ENCODE measurements around the gene PLEKHN1. TPM values are rescaled to one million over a fixed set of nuclear protein-coding genes. Genes with fewer than 3 reads are reported as not detected.

PLEKHN1 gene
- total and polyA plus RNA-seq, 8 donors, result 0.16 to 2.8 (median 0.47) TPM

DNA sequence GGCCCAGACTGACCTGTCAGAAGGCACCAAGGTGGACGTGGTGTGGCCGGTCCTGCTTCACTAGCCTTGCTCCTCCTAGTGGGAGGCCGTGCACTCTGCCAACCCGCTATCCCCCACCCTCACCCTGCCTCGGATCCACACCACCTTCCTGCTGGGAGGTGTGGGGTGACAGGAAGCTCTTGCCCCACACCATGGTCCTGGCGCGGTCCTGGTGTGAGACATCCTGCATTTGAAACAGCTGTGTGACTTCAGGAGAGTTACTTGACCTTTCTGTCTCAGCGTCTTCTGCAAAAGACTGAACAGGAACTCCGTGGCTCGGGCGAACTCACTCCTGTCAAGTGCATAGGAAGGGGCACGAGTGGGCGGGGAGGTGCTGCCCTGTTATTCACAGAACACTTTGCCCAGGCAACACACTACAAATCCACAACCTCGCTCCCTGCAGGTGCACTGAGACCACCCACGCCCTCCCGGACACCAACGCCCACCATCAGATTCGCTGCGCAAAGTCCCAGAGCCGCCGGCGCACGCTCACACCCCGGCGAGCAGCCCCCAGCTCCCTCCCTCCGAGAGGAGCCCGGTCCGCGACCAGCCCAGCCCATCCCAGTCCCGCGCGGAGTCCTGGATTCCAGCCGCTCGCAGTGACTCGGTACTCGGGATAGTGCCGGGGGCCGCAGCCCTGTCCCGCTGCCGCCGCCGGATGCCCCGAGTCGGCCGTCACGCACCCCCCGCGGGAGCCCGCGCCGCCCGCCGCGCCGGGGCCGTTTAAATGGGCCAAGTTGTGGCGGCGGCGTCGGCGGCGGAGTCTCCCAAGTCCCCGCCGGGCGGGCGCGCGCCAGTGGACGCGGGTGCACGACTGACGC, 42.9 kb upstream of the PLEKHN1 start, which contains the start of gene SAMD11:
Gene SAMD11, plus strand, starts transcription at position 793 of the 860 bp plus-strand sequence. CDS start 509 bp downstream, outside the sequence.
- H3K4me3 ChIP-seq, result peak within 1 kb of the TSS in 3 of 4 donors; percentile 30 to 45 (median 43)
- H3K4me1 ChIP-seq, result peaks cover 0 to 13% (median 10%) of the 10 kb centered on the region in 3 donors
- FAIRE-seq, result no peak
- H3K36me3 ChIP-seq, result no peaks in the 10 kb centered on the region
- peak; percentile 64 to 79 (median 76) for ATAC-seq
- H3K9me3 ChIP-seq, result no peaks in the 10 kb centered on the region
- no peak within 1 kb of the TSS for H3K27ac ChIP-seq
- DNase-seq, result peak; percentile 77 to 93 (median 83)
- whole genome bisulfite sequencing, 2 donors, result 5 to 9% methylated on average over 52 to 72 of the region's 72 CpGs
- intact Hi-C loops (cut with DNase I), result no loop called here
- TF ChIP-seq, protein P1, sequence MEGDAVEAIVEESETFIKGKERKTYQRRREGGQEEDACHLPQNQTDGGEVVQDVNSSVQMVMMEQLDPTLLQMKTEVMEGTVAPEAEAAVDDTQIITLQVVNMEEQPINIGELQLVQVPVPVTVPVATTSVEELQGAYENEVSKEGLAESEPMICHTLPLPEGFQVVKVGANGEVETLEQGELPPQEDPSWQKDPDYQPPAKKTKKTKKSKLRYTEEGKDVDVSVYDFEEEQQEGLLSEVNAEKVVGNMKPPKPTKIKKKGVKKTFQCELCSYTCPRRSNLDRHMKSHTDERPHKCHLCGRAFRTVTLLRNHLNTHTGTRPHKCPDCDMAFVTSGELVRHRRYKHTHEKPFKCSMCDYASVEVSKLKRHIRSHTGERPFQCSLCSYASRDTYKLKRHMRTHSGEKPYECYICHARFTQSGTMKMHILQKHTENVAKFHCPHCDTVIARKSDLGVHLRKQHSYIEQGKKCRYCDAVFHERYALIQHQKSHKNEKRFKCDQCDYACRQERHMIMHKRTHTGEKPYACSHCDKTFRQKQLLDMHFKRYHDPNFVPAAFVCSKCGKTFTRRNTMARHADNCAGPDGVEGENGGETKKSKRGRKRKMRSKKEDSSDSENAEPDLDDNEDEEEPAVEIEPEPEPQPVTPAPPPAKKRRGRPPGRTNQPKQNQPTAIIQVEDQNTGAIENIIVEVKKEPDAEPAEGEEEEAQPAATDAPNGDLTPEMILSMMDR (IDR thresholded peaks at IDR 0.05), result no peak
- peaks cover 0 to 14% (median 0%) of the 10 kb centered on the region in 4 donors for H3K27me3 ChIP-seq

DNA sequence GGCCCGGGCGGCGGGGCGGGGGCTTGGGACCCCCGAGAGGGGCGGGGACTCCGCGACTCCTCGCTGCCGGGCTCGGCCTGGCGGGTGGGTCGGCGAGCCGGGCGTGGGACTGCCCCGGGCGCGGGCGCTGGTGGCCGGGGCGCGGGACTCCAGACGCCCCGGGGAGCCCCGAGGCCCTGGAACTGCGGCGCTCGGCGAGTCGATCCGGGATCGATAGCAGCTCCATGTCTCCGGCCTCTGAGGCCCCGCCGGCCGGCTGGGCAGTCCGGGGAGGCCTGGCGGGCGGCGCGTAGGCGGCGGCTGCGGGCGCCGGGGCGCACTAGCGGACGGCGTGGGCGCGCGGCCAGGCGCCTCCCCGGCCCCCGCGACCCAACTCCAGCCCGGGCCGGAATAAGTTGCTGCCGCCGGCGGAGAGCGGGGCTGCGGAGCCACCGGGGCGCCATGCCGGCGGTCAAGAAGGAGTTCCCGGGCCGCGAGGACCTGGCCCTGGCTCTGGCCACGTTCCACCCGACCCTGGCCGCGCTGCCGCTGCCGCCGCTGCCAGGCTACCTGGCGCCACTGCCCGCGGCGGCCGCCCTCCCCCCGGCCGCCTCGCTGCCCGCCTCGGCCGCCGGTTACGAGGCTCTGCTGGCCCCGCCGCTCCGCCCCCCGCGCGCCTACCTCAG, 42.2 kb upstream of the PLEKHN1 start:
- TF ChIP-seq, protein P1 (IDR thresholded peaks at IDR 0.05), result no peak
- Histone ChIP-seq H3K4me1 (peaks cover 0 to 13% (median 10%) of the 10 kb centered on the region in 3 donors), H3K4me3 (peak overlapping the region in 3 of 4 donors; percentile 30 to 45 (median 43)), H3K36me3 (no peaks in the 10 kb centered on the region), H3K27ac (no peak overlapping the region), H3K27me3 (peaks cover 0 to 14% (median 0%) of the 10 kb centered on the region in 4 donors), H3K9me3 (no peaks in the 10 kb centered on the region)
- 0 to 1% methylated on average over 67 to 98 of the region's 98 CpGs for WGBS, 2 donors
- ATAC-seq (peak in 1 of 4 donors; percentile 1), DNase-seq (no peak), FAIRE-seq (no peak)
- intact Hi-C loops (cut with DNase I), result no loop called here

DNA sequence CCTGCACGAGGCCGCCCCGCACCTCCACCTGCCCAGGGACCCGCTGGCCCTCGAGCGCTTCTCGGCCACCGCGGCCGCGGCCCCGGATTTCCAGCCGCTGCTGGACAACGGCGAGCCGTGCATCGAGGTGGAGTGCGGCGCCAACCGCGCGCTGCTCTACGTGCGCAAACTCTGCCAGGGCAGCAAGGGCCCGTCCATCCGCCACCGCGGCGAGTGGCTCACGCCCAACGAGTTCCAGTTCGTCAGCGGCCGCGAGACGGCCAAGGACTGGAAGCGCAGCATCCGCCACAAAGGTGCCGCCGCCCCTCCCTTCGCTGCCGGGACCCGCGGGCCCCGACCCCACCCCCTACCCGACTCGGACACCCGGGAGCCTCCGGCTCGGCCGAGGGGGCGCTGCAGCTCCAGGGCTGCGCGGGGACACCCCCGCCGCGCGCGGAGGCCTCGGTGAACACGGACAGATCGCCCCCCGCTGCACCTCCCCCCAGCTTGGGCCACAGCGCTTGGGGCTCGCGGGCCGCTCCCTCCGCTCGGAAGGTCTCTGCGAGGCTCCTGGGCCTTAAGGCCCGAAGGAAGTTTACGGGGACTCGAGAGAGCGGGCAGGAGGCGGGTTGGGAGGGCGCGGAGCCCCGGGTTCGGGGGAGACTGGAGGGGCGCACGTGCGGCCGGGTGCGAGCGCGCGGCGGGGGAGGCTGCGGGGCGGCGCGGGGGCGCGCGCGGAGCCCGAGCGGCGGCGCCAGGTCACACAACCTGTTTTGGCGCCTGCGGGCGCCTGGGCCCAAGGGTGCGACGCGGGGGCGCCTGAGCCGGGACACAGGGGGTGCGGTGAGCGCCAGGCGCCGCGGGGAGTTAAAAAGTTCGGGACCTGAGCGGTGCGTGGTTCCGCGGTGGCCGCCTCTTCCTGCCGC, 41.4 kb upstream of the PLEKHN1 start:
- TF ChIP-seq, protein P1 (IDR thresholded peaks at IDR 0.05), result no peak
- no peak overlapping the region for H3K27ac ChIP-seq
- DNase-seq (peak in 2 of 6 donors; percentile 60 to 77), FAIRE-seq (no peak), ATAC-seq (peak in 3 of 4 donors; percentile 4 to 15 (median 6))
- no peaks in the 10 kb centered on the region for H3K9me3 ChIP-seq
- H3K36me3 ChIP-seq, result no peaks in the 10 kb centered on the region
- peaks cover 0 to 14% (median 0%) of the 10 kb centered on the region in 4 donors for H3K27me3 ChIP-seq
- peak overlapping the region in 2 of 4 donors; percentile 43 to 45 for H3K4me3 ChIP-seq
- intact Hi-C loops (cut with DNase I), result no loop called here
- peaks cover 0 to 13% (median 10%) of the 10 kb centered on the region in 3 donors for H3K4me1 ChIP-seq
- 1% methylated on average over 105 to 119 of the region's 120 CpGs for WGBS, 2 donors

DNA sequence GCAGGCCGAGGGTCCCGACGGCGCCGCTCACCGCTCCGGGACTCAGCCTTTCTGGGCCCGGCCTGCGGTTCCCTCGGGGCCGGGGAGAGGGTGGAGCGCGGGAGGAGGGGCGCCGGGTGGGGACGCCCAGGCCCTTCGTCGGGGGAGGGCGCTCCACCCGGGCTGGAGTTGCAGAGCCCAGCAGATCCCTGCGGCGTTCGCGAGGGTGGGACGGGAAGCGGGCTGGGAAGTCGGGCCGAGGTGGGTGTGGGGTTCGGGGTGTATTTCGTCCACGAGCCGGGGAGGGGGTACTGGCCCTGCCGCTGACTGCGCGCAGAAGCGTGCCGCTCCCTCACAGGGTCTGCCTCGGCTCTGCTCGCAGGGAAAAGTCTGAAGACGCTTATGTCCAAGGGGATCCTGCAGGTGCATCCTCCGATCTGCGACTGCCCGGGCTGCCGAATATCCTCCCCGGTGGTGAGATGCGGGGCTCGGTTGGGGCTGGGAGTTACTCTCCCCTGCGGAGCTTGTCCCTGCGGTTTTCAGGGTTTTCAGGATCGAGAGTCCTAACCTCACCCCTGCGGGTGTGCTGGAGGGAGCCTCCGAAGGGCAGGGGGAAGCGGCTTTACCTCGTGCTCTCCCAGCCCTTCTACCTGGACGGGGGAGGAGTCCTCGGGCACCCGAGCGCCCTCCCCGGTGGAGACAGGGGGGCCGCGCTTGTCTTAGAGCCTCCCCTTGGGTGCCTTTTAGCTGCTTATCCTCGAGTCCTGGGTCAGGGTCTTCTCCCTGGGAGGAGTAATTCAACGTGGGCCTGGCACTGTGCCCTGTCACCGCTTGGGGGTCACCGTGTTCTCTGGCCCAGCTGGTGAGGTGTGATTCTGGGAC, 40.5 kb upstream of the PLEKHN1 start:
- ATAC-seq, result peak in 1 of 4 donors; percentile 15
- H3K9me3 ChIP-seq, result no peaks in the 10 kb centered on the region
- H3K27me3 ChIP-seq, result peaks cover 0 to 14% (median 0%) of the 10 kb centered on the region in 4 donors
- intact Hi-C loops (cut with DNase I), result no loop called here
- H3K4me3 ChIP-seq, result peak overlapping the region in 2 of 4 donors; percentile 13 to 45
- no peak for FAIRE-seq
- TF ChIP-seq, protein P1 (IDR thresholded peaks at IDR 0.05), result no peak
- H3K36me3 ChIP-seq, result no peaks in the 10 kb centered on the region
- DNase-seq, result peak in 1 of 6 donors; percentile 44
- peaks cover 0 to 10% (median 3%) of the 10 kb centered on the region in 3 donors for H3K4me1 ChIP-seq
- 4 to 6% methylated on average over 40 to 65 of the region's 65 CpGs for WGBS, 2 donors
- no peak overlapping the region for H3K27ac ChIP-seq
